CD4-positive, alpha-beta T cell (primary cell): ENCODE results near the gene GET3. TPM values are rescaled to one million over a fixed set of nuclear protein-coding genes. Genes with fewer than 3 reads are reported as not detected.
"Not testable (repeated sequence)": the region's sequence is repeated elsewhere in the genome, so short reads cannot be mapped to it uniquely, and the experiment has no call there.

Source experiments
- ATAC-seq: fragments of 200-7000 bp; cut with Tn5 transposase; one replicate; pipeline ENCODE4 v1.10.0; 2022; ENCODE audit warnings: mild to moderate bottlenecking; ENCODE audit not compliant: poor library complexity
- CTCF ChIA-PET: fragments of 350-600 bp; sonication (Branson Sonifier 250); formaldehyde crosslinking; loops from one replicate; lab custom pipeline; 2021; ENCODE audit warnings: antibody characterized with exemption, inconsistent platforms; lab: Charles Lee
- POLR2A ChIA-PET: fragments of 350-600 bp; sonication (Branson Sonifier 250); formaldehyde crosslinking; loops from one replicate; lab custom pipeline; 2021; ENCODE audit warnings: antibody characterized with exemption, inconsistent platforms; lab: Charles Lee
- DNase-seq, 14 experiments: peaks; one replicate each; pipeline ENCODE4 v3.0.0-alpha.2; 2013 to 2020; ENCODE audit warnings: mixed read lengths in 2 of 14
- H3K27ac ChIP-seq, 2 donors: one replicate each; pipeline versions ENCODE4 v1.5.1 to v1.7.0; 2013; ENCODE audit warnings: low read length in 2 of 2, low read depth in 1 of 2, mild to moderate bottlenecking in 1 of 2
- H3K27me3 ChIP-seq, 2 experiments: 1 replicate in 1 of 2; 2 replicates in 1 of 2; pipeline versions ENCODE4 v1.6.1 to v1.7.0; 2013; ENCODE audit warnings: low read length in 2 of 2, control low read depth in 1 of 2, mild to moderate bottlenecking in 1 of 2, moderate library complexity in 1 of 2; ENCODE audit not compliant: insufficient read depth in 2 of 2, control insufficient read depth in 1 of 2
- H3K36me3 ChIP-seq: one replicate; pipeline ENCODE4 v1.6.1; 2013; ENCODE audit warnings: low read length, control low read depth; ENCODE audit not compliant: insufficient read depth
- H3K4me1 ChIP-seq: one replicate; pipeline ENCODE4 v1.6.1; 2013; ENCODE audit warnings: low read length, control low read depth; ENCODE audit not compliant: insufficient read depth
- H3K4me3 ChIP-seq: one replicate; pipeline ENCODE4 v1.5.1; 2013; ENCODE audit warnings: mild to moderate bottlenecking, low read length, moderate library complexity
- H3K9me3 ChIP-seq, 2 experiments: 1 replicate in 1 of 2; 2 replicates in 1 of 2; pipeline versions ENCODE4 v1.6.1 to v1.7.0; 2013; ENCODE audit warnings: low read length in 2 of 2, mild to moderate bottlenecking in 2 of 2, control low read depth in 1 of 2, moderate library complexity in 1 of 2; ENCODE audit not compliant: control insufficient read depth in 1 of 2, insufficient read depth in 1 of 2
- H3K27ac Mint-ChIP-seq: one replicate; pipeline ENCODE4 v1.8.0; 2020; ENCODE audit warnings: mixed read lengths
- H3K27me3 Mint-ChIP-seq: one replicate; pipeline ENCODE4 v1.8.0; 2021; ENCODE audit warnings: mixed read lengths
- H3K36me3 Mint-ChIP-seq: one replicate; pipeline ENCODE4 v1.8.0; 2021; ENCODE audit warnings: low read depth, mixed read lengths
- H3K4me1 Mint-ChIP-seq: one replicate; pipeline ENCODE4 v1.8.0; 2021; ENCODE audit warnings: low read depth, mixed read lengths
- H3K4me3 Mint-ChIP-seq: one replicate; pipeline ENCODE4 v1.8.0; 2020; ENCODE audit warnings: mild to moderate bottlenecking, mixed read lengths
- H3K9me3 Mint-ChIP-seq: one replicate; pipeline ENCODE4 v1.8.0; 2020; ENCODE audit warnings: mixed read lengths
- CTCF ChIP-seq: fragments of 200-600 bp; IDR thresholded peaks from one replicate; pipeline ENCODE4 v1.8.0; 2022; ENCODE audit warnings: antibody characterized with exemption, mild to moderate bottlenecking
- intact Hi-C, 2 experiments: fragments of 100-400 bp; cut with DNase I in 1 of 2; cut with micrococcal nuclease in 1 of 2; formaldehyde crosslinking; loops; one replicate each; pipeline versions ENCODE4 v1.15.1 to v1.9.0; 2023 to 2025; cut with DNase I, micrococcal nuclease
- total RNA-seq, 174 experiments: library from RNA in 2 of 174; stranded (reverse) in 2 of 174; gene quantifications; one replicate each; pipeline ENCODE4 v1.2.3 and lab custom pipeline; 2021 to 2026

GET3 gene
- total RNA-seq, 2 experiments from 2014 or later = 13.9 to 14.5 TPM

GRCh38 chr19:12696366-12697335, 40.6 kb upstream of the GET3 start, which contains the start of gene FBXW9:
Gene FBXW9, minus strand, starts transcription at chr19:12696631. Its CDS starts 50 bp downstream, at chr19:12696581.
- peak; percentile 89 for ATAC-seq
- H3K4me3 Mint-ChIP-seq = peak within 1 kb of the TSS; percentile 92
- H3K27me3 ChIP-seq = no peaks in the 10 kb centered on the region
- peaks cover 11% of the 10 kb centered on the region for H3K4me1 Mint-ChIP-seq
- H3K36me3 ChIP-seq = peaks cover 12% of the 10 kb centered on the region
- H3K27ac Mint-ChIP-seq = peak within 1 kb of the TSS; percentile 95
- no peaks in the 10 kb centered on the region for H3K9me3 Mint-ChIP-seq
- POLR2A ChIA-PET = interaction anchor here (0.7 to 2.7 kb wide), 7 partner anchors 15 to 1996 kb away, joined by 3 to 27 read pairs (median 6); partner anchors contain the start of genes DHPS, GET3, QTRT1 and ZNF791
- no peaks in the 10 kb centered on the region for H3K27me3 Mint-ChIP-seq
- H3K9me3 ChIP-seq = no peaks in the 10 kb centered on the region
- peak within 1 kb of the TSS; percentile 78 to 90 for H3K27ac ChIP-seq
- peak within 1 kb of the TSS; percentile 98 for H3K4me3 ChIP-seq
- peak; percentile 93 to 99 (median 98) for DNase-seq
- intact Hi-C loops = loop anchor here (1.0 to 10.0 kb wide), 4 partner anchors 14 to 1192 kb away; partner anchors contain the start of genes DHPS (in 1 of the 2) and ZNF653 (in 1 of the 2)
- peaks cover 27% of the 10 kb centered on the region for H3K36me3 Mint-ChIP-seq
- peaks cover 23% of the 10 kb centered on the region for H3K4me1 ChIP-seq
- no peak for TF ChIP-seq CTCF
- CTCF ChIA-PET = interaction anchor here (0.7 to 1.9 kb wide), 5 partner anchors 25 to 1440 kb away, joined by 3 to 4 read pairs (median 4); partner anchors contain the start of gene ASF1B

GRCh38 chr19:12697425-12697824, 39.9 kb upstream of the GET3 start:
- not testable (repeated sequence) for ATAC-seq, H3K9me3 ChIP-seq, H3K4me3 ChIP-seq, H3K27me3 ChIP-seq, H3K27ac Mint-ChIP-seq, H3K9me3 Mint-ChIP-seq, H3K27me3 Mint-ChIP-seq, H3K27ac ChIP-seq, DNase-seq
- Mint-ChIP-seq H3K4me1 (peaks cover 11% of the 10 kb centered on the region), H3K4me3 (peak overlapping the region; percentile 45), H3K36me3 (peaks cover 31% of the 10 kb centered on the region)
- peaks cover 20% of the 10 kb centered on the region for H3K36me3 ChIP-seq
- intact Hi-C loops = loop anchor here in 1 of 2 experiments (10.0 kb wide), 1 partner anchor 1193 kb away; the partner anchor contains the start of gene ZNF653
- POLR2A ChIA-PET = interaction anchor here (1.4 to 2.7 kb wide), 4 partner anchors 16 to 40 kb away, joined by 4 to 27 read pairs (median 6); partner anchors contain the start of genes DHPS and GET3
- H3K4me1 ChIP-seq = peaks cover 23% of the 10 kb centered on the region
- CTCF ChIA-PET = interaction anchor here (1.4 to 1.9 kb wide), 2 partner anchors 36 to 63 kb away, joined by 4 read pairs; no protein-coding TSS in a partner anchor

- Mint-ChIP-seq H3K9me3 (no peaks in the 10 kb centered on the region), H3K27me3 (no peaks in the 10 kb centered on the region), H3K27ac (peak overlapping the region; percentile 73), H3K36me3 (peaks cover 38% of the 10 kb centered on the region), H3K4me3 (peak overlapping the region; percentile 81), H3K4me1 (peaks cover 11% of the 10 kb centered on the region)
- DNase-seq (no peak), ATAC-seq (no peak)
- H3K36me3 ChIP-seq = peaks cover 25% of the 10 kb centered on the region
- no peak overlapping the region for H3K4me3 ChIP-seq
- no peaks in the 10 kb centered on the region for H3K9me3 ChIP-seq
- ChIA-PET CTCF (no interaction called here), POLR2A (no interaction called here)
- H3K27me3 ChIP-seq = no peaks in the 10 kb centered on the region
- no peak for TF ChIP-seq CTCF
- no peak overlapping the region for H3K27ac ChIP-seq
- H3K4me1 ChIP-seq = peaks cover 23% of the 10 kb centered on the region
- intact Hi-C loops = loop anchor here in 1 of 2 experiments (10.0 kb wide), 1 partner anchor 1193 kb away; the partner anchor contains the start of gene ZNF653
Measured at GRCh38 chr19:12698138-12698537, 39.2 kb upstream of the GET3 start.
